Prostate gland (tissue), 2 donors: ENCODE results near the gene KLHL2. TPM values are rescaled to one million over a fixed set of nuclear protein-coding genes. Genes with fewer than 3 reads are reported as not detected.

ENCODE experiments used
- DNase-seq: peaks from one replicate; pipeline ENCODE4 v3.0.0-alpha.2; 2019; ENCODE audit warnings: low spot score
- H3K27ac ChIP-seq, 2 donors: fragments of 200-600 bp; sonication (generic); 2 replicates each; pipeline ENCODE4 v1.5.1; 2017 to 2019
- H3K27me3 ChIP-seq: fragments of 200-600 bp; sonication (generic); replicated peaks from 2 replicates; pipeline ENCODE4 v1.5.1; 2019; ENCODE audit not compliant: insufficient read depth
- H3K36me3 ChIP-seq, 2 donors: fragments of 200-600 bp; sonication (generic); 1 replicate in 1 of 2; 2 replicates in 1 of 2; pipeline versions ENCODE4 v1.5.1 to v1.8.1; 2017 to 2019
- H3K4me1 ChIP-seq: fragments of 200-600 bp; sonication (generic); replicated peaks from 2 replicates; pipeline ENCODE4 v1.5.1; 2019
- H3K4me3 ChIP-seq, 2 donors: fragments of 200-600 bp; sonication (generic); 2 replicates each; pipeline ENCODE4 v1.5.1; 2017 to 2019
- H3K9me3 ChIP-seq: fragments of 200-600 bp; sonication (generic); 2 replicates; pipeline ENCODE4 v1.5.1; 2017
- CTCF ChIP-seq, 4 experiments: fragments of 200-600 bp in 2 of 4; fragments of 450-650 bp in 2 of 4; sonication (generic) in 2 of 4; IDR thresholded peaks; 1 replicate in 3 of 4; 2 replicates in 1 of 4; pipeline ENCODE4 v1.5.1; 2016 to 2019; ENCODE audit warnings: antibody characterized with exemption in 4 of 4, mild to moderate bottlenecking in 2 of 4, moderate library complexity in 2 of 4
- POLR2A ChIP-seq: fragments of 450-650 bp; IDR thresholded peaks from one replicate; pipeline ENCODE4 v1.6.1; 2016; ENCODE audit warnings: antibody characterized with exemption, mild to moderate bottlenecking
- POLR2AphosphoS5 ChIP-seq: sonication (generic); formaldehyde crosslinking; IDR thresholded peaks from one replicate; pipeline ENCODE4 v1.6.1; 2017; ENCODE audit warnings: antibody characterized with exemption
- WGBS: methylation state at CpG from one replicate; pipeline ENCODE4 v1.1.5; 2018; 5-methylcytosine and 5-hydroxymethylcytosine counted together
- intact Hi-C: fragments of 100-400 bp; cut with DNase I; formaldehyde crosslinking; loops from one replicate; pipeline ENCODE4 v1.14.2; 2022
- total RNA-seq, 2 donors: library from RNA; depleted of rRNA; stranded (reverse); fragments of >200 nt; gene quantifications; one replicate each; pipeline ENCODE4 v1.1.0, GENCODE V29; 2016

Gene KLHL2
- total RNA-seq, 2 donors from 2014 or later = 20.4 to 22.2 TPM

- TF ChIP-seq CTCF (IDR thresholded peaks at IDR 0.05) (peak in 3 of 4 experiments; percentile 23 to 32 (median 25)), POLR2AphosphoS5 (no peak)
- Histone ChIP-seq H3K27me3 (no peaks in the 10 kb centered on the region), H3K36me3 (no peaks in the 10 kb centered on the region), H3K4me1 (no peaks in the 10 kb centered on the region), H3K4me3 (no peak overlapping the region), H3K27ac (no peak overlapping the region), H3K9me3 (no peaks in the 10 kb centered on the region)
- WGBS = 55% methylated on average over 13 of the region's 13 CpGs
- intact Hi-C loops = no loop called here
- DNase-seq = no peak
Measured at GRCh38 chr4:165343353-165344191, 136.2 kb downstream of the KLHL2 start.

DNA sequence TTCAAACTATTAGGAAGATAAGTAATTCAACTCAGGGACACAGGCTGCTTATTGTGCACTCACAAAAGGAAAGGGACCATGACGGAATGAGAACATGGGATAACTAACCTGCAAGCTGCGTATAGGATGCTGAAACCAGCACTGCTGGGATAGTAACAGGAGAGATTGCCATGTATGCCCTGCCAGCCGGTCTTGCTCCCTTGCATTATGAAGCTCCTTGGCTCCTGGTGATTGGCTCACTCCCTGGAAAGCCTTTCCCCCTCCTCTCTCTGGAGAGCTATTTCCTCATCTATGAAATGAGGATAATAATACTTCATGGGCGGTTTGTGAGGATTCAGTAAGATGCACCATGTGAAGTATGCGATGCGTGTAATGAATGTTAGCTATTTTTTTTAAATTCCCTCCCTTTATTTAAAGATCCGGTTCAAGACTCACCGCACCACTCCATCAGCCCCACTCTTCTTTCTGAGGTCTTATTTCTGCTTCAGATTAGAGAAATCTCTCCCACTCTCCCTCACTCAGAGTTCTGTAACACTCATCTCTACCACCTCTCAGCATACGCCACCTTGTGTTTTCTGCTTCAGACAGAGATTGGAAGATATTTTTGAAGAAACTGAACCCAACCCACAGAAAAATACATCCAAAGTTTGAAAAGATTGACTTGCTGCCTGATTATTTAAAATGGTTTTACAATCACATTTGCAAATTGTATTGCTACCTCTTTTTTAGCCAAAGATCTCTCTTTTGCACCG, 138.5 kb downstream of the KLHL2 start:
- 72% methylated on average over 10 of the region's 10 CpGs for WGBS
- no peaks in the 10 kb centered on the region for H3K36me3 ChIP-seq
- H3K4me1 ChIP-seq = no peaks in the 10 kb centered on the region
- no peak for DNase-seq
- TF ChIP-seq CTCF (IDR thresholded peaks at IDR 0.05) (no peak), POLR2A (no peak)
- H3K27ac ChIP-seq = no peak overlapping the region
- H3K4me3 ChIP-seq = no peak overlapping the region
- no peaks in the 10 kb centered on the region for H3K9me3 ChIP-seq
- intact Hi-C loops = loop anchor here (5.0 kb wide), 1 partner anchor 214 kb away; no protein-coding TSS in a partner anchor
- H3K27me3 ChIP-seq = no peaks in the 10 kb centered on the region

GRCh38 chr4:165347647-165348569, 140.5 kb downstream of the KLHL2 start:
- intact Hi-C loops = loop anchor here (5.0 kb wide), 1 partner anchor 216 kb away; no protein-coding TSS in a partner anchor
- 55% methylated on average over 3 of the region's 3 CpGs for WGBS

More at GRCh38 chr4:165347647-165348569, 140.5 kb downstream of the KLHL2 start:
- Histone ChIP-seq H3K27me3 (no peaks in the 10 kb centered on the region), H3K4me1 (no peaks in the 10 kb centered on the region), H3K36me3 (no peaks in the 10 kb centered on the region), H3K27ac (peak overlapping the region in 1 of 2 donors; percentile 58), H3K9me3 (no peaks in the 10 kb centered on the region), H3K4me3 (no peak overlapping the region)
- TF ChIP-seq POLR2AphosphoS5 (peak; percentile 58), CTCF (IDR thresholded peaks at IDR 0.05) (no peak), POLR2A (no peak)
- no peak for DNase-seq
